A549 (cell line): ENCODE results near the gene ANKRD13C.

Experiments used
- HDAC2 ChIP-seq: fragments of 200-600 bp; sonication (generic); IDR thresholded peaks from 2 replicates; pipeline ENCODE4 v1.6.1; 2016
- POLR2A ChIP-seq: IDR thresholded peaks from 2 replicates; pipeline ENCODE4 v1.6.1; 2012; ENCODE audit warnings: mild to moderate bottlenecking, low read length
- TF ChIP-seq, protein P1 (sequence below): fragments of >200 bp; sonication (Bioruptor Twin); formaldehyde crosslinking; IDR thresholded peaks from 3 replicates; pipeline ENCODE4 v1.5.1; 2016

DNA sequence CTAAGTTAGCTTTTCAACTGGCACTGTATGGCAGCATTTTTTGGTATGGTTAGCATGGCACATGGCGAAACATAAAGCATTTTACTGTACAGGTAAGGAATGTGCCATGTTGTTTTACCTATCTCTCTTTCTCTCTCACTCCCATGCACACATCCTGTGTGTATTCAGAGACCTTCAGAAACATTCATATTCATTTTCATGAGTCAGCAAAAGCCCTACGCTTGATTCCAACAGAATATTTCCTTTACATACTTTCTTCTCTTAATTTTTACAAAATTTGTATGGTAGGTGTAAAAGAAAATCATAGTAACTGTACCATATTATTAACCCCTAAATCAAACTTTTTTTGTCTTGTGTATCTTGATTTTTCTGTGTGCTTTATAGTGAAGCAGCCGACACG, 123.0 kb downstream of the ANKRD13C start:
- TF ChIP-seq POLR2A (no peak), HDAC2 (no peak)
- TF ChIP-seq, protein P1, sequence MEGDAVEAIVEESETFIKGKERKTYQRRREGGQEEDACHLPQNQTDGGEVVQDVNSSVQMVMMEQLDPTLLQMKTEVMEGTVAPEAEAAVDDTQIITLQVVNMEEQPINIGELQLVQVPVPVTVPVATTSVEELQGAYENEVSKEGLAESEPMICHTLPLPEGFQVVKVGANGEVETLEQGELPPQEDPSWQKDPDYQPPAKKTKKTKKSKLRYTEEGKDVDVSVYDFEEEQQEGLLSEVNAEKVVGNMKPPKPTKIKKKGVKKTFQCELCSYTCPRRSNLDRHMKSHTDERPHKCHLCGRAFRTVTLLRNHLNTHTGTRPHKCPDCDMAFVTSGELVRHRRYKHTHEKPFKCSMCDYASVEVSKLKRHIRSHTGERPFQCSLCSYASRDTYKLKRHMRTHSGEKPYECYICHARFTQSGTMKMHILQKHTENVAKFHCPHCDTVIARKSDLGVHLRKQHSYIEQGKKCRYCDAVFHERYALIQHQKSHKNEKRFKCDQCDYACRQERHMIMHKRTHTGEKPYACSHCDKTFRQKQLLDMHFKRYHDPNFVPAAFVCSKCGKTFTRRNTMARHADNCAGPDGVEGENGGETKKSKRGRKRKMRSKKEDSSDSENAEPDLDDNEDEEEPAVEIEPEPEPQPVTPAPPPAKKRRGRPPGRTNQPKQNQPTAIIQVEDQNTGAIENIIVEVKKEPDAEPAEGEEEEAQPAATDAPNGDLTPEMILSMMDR: no peak
